ENCODE data around the gene ZNF443.
"Not testable (repeated sequence)": the region's sequence is repeated elsewhere in the genome, so short reads cannot be mapped to it uniquely, and the experiment has no call there.

ZNF443 gene

GRCh38 chr19:12481781-12482508 lies 41.1 kb upstream of the ZNF443 start:
- no peak for DNase-seq (ENCODE audit: low read depth)
- no peak overlapping the region for H3K4me3 ChIP-seq (replicated peaks; ENCODE audit: low read depth, low read length)
- TF ChIP-seq CTCF (IDR thresholded peaks at IDR 0.05; ENCODE audit: low read length, missing control alignments): no peak

- DNase-seq (ENCODE audit: low read depth): no peak
- TF ChIP-seq CTCF (IDR thresholded peaks at IDR 0.05; ENCODE audit: low read length, missing control alignments): no peak
- H3K4me3 ChIP-seq (replicated peaks; ENCODE audit: low read depth, low read length): no peak overlapping the region
These were observed 37.6 kb upstream of the ZNF443 start for GRCh38 chr19:12478234-12478941.

GRCh38 chr19:12467651-12468050 lies 26.8 kb upstream of the ZNF443 start:
- not testable (repeated sequence) for H3K4me3 ChIP-seq (replicated peaks; ENCODE audit: low read depth, low read length); DNase-seq (ENCODE audit: low read depth)

- H3K4me3 ChIP-seq (replicated peaks; ENCODE audit: low read depth, low read length): no peak overlapping the region
- no peak for TF ChIP-seq CTCF (IDR thresholded peaks at IDR 0.05; ENCODE audit: low read length, missing control alignments)
- no peak for DNase-seq (ENCODE audit: low read depth)
These were observed 24.4 kb upstream of the ZNF443 start for GRCh38 chr19:12465211-12465610.

GRCh38 chr19:12464769-12465168 lies 23.9 kb upstream of the ZNF443 start:
- no peak for DNase-seq (ENCODE audit: low read depth)
- no peak overlapping the region for H3K4me3 ChIP-seq (replicated peaks; ENCODE audit: low read depth, low read length)
- TF ChIP-seq CTCF (IDR thresholded peaks at IDR 0.05; ENCODE audit: low read length, missing control alignments): no peak

- not testable (repeated sequence) for DNase-seq (ENCODE audit: low read depth)
These were observed 23.3 kb upstream of the ZNF443 start for GRCh38 chr19:12464139-12464538.

GRCh38 chr19:12453495-12453894 lies 12.7 kb upstream of the ZNF443 start:
- TF ChIP-seq CTCF (IDR thresholded peaks at IDR 0.05; ENCODE audit: low read length, missing control alignments): no peak
- DNase-seq (ENCODE audit: low read depth): no peak
- no peak overlapping the region for H3K4me3 ChIP-seq (replicated peaks; ENCODE audit: low read depth, low read length)

More at GRCh38 chr19:12464139-12464538, 23.3 kb upstream of the ZNF443 start:
- H3K4me3 ChIP-seq (replicated peaks; ENCODE audit: low read depth, low read length): not testable (repeated sequence)

- no peak for TF ChIP-seq CTCF (IDR thresholded peaks at IDR 0.05; ENCODE audit: low read length, missing control alignments)
- no peak overlapping the region for H3K4me3 ChIP-seq (replicated peaks; ENCODE audit: low read depth, low read length)
- DNase-seq (ENCODE audit: low read depth): no peak
These were observed 10.0 kb upstream of the ZNF443 start for GRCh38 chr19:12450844-12451243.

Data from fibroblast of pulmonary artery (primary cell).